ENCODE measurements around the gene ACTG2. TPM values are rescaled to one million over a fixed set of nuclear protein-coding genes. Genes with fewer than 3 reads are reported as not detected.

ACTG2 gene
- total and polyA plus RNA-seq, 4 donors = 0.46 to 9.0 (median 4.3) TPM

- H3K27me3 ChIP-seq (ENCODE audit: control insufficient read depth in 4 of 4, insufficient read depth in 4 of 4, low read length in 3 of 4) = no peaks in the 10 kb centered on the region
- TF ChIP-seq FOXA2 (IDR thresholded peaks at IDR 0.05) (no peak), FOXA1 (IDR thresholded peaks at IDR 0.05) (no peak), RAD21 (IDR thresholded peaks at IDR 0.05) (no peak), SP1 (IDR thresholded peaks at IDR 0.05) (no peak), MAX (IDR thresholded peaks at IDR 0.05) (no peak), CTCF (IDR thresholded peaks at IDR 0.05; ENCODE audit: low read depth, low read length, missing input control) (no peak)
- TF ChIP-seq, protein P1, sequence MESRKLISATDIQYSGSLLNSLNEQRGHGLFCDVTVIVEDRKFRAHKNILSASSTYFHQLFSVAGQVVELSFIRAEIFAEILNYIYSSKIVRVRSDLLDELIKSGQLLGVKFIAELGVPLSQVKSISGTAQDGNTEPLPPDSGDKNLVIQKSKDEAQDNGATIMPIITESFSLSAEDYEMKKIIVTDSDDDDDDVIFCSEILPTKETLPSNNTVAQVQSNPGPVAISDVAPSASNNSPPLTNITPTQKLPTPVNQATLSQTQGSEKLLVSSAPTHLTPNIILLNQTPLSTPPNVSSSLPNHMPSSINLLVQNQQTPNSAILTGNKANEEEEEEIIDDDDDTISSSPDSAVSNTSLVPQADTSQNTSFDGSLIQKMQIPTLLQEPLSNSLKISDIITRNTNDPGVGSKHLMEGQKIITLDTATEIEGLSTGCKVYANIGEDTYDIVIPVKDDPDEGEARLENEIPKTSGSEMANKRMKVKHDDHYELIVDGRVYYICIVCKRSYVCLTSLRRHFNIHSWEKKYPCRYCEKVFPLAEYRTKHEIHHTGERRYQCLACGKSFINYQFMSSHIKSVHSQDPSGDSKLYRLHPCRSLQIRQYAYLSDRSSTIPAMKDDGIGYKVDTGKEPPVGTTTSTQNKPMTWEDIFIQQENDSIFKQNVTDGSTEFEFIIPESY (IDR thresholded peaks at IDR 0.05) = no peak
- TF ChIP-seq, protein P2, sequence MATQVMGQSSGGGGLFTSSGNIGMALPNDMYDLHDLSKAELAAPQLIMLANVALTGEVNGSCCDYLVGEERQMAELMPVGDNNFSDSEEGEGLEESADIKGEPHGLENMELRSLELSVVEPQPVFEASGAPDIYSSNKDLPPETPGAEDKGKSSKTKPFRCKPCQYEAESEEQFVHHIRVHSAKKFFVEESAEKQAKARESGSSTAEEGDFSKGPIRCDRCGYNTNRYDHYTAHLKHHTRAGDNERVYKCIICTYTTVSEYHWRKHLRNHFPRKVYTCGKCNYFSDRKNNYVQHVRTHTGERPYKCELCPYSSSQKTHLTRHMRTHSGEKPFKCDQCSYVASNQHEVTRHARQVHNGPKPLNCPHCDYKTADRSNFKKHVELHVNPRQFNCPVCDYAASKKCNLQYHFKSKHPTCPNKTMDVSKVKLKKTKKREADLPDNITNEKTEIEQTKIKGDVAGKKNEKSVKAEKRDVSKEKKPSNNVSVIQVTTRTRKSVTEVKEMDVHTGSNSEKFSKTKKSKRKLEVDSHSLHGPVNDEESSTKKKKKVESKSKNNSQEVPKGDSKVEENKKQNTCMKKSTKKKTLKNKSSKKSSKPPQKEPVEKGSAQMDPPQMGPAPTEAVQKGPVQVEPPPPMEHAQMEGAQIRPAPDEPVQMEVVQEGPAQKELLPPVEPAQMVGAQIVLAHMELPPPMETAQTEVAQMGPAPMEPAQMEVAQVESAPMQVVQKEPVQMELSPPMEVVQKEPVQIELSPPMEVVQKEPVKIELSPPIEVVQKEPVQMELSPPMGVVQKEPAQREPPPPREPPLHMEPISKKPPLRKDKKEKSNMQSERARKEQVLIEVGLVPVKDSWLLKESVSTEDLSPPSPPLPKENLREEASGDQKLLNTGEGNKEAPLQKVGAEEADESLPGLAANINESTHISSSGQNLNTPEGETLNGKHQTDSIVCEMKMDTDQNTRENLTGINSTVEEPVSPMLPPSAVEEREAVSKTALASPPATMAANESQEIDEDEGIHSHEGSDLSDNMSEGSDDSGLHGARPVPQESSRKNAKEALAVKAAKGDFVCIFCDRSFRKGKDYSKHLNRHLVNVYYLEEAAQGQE (IDR thresholded peaks at IDR 0.05) = no peak
- DNase-seq (ENCODE audit: low spot score) = no peak
- no peak overlapping the region for H3K9ac ChIP-seq (ENCODE audit: low read depth in 1 of 2, low read length in 2 of 2)
- no peak overlapping the region for H3K27ac ChIP-seq (ENCODE audit: low read depth in 1 of 2, low read length in 2 of 2)
- H3K4me3 ChIP-seq (ENCODE audit: low read depth in 1 of 3, low read length in 3 of 3) = no peak overlapping the region
- H3K4me1 ChIP-seq (ENCODE audit: control insufficient read depth in 4 of 4, insufficient read depth in 4 of 4, low read length in 3 of 4) = no peaks in the 10 kb centered on the region
- H3K9me3 ChIP-seq (ENCODE audit: control insufficient read depth in 4 of 4, low read length in 3 of 4) = no peaks in the 10 kb centered on the region
- H3K36me3 ChIP-seq (ENCODE audit: control insufficient read depth in 4 of 4, insufficient read depth in 3 of 4, low read depth in 1 of 4, low read length in 3 of 4) = peaks cover 0 to 11% (median 4%) of the 10 kb centered on the region in 4 donors
These were observed 42.8 kb downstream of the ACTG2 start for GRCh38 chr2:73935641-73936040.

GRCh38 chr2:73937103-73937885, 44.5 kb downstream of the ACTG2 start:
- no peaks in the 10 kb centered on the region for H3K4me1 ChIP-seq (ENCODE audit: control insufficient read depth in 4 of 4, insufficient read depth in 4 of 4, low read length in 3 of 4)
- 93% methylated on average over 4 of the region's 4 CpGs for WGBS
- TF ChIP-seq HNF4G (IDR thresholded peaks at IDR 0.05) = no peak
- no peak for TF ChIP-seq FOXA2 (IDR thresholded peaks at IDR 0.05)
- TF ChIP-seq, protein P1 (IDR thresholded peaks at IDR 0.05) = no peak
- no peak for TF ChIP-seq YY1 (IDR thresholded peaks at IDR 0.05)
- TF ChIP-seq FOXA1 (IDR thresholded peaks at IDR 0.05) = no peak
- TF ChIP-seq MAX (IDR thresholded peaks at IDR 0.05) = no peak
- TF ChIP-seq, protein P2 (IDR thresholded peaks at IDR 0.05) = no peak
- TF ChIP-seq GABPA (IDR thresholded peaks at IDR 0.05 in 1 of 2, conservative IDR thresholded peaks at IDR 0.05 in 1 of 2) = no peak
- no peak overlapping the region for H3K27ac ChIP-seq (ENCODE audit: low read depth in 1 of 2, low read length in 2 of 2)
- no peak overlapping the region for H3K9ac ChIP-seq (ENCODE audit: low read depth in 1 of 2, low read length in 2 of 2)
- no peak overlapping the region for H3K4me3 ChIP-seq (ENCODE audit: low read depth in 1 of 3, low read length in 3 of 3)
- H3K36me3 ChIP-seq (ENCODE audit: control insufficient read depth in 4 of 4, insufficient read depth in 3 of 4, low read depth in 1 of 4, low read length in 3 of 4) = peaks cover 0 to 11% (median 4%) of the 10 kb centered on the region in 4 donors
- no peaks in the 10 kb centered on the region for H3K9me3 ChIP-seq (ENCODE audit: control insufficient read depth in 4 of 4, low read length in 3 of 4)
- no peak for DNase-seq (ENCODE audit: low spot score)
- H3K27me3 ChIP-seq (ENCODE audit: control insufficient read depth in 4 of 4, insufficient read depth in 4 of 4, low read length in 3 of 4) = no peaks in the 10 kb centered on the region
